KMS-11 (cell line): ENCODE measurements around the gene DISC1.

Experiments used
- H2AFZ ChIP-seq: fragments of 200-600 bp; sonication (generic); 2 replicates; pipeline ENCODE4 v1.6.1; 2016; ENCODE audit warnings: antibody characterized with exemption, mixed run types, low read depth
- H3K27ac ChIP-seq: fragments of 200-600 bp; sonication (generic); 2 replicates; pipeline ENCODE4 v1.6.1; 2016; ENCODE audit warnings: mild to moderate bottlenecking, mixed run types
- H3K27me3 ChIP-seq: fragments of 200-600 bp; sonication (generic); 2 replicates; pipeline ENCODE4 v1.6.1; 2017; ENCODE audit warnings: mild to moderate bottlenecking, low read depth, mixed run types, moderate library complexity; ENCODE audit not compliant: insufficient read depth
- H3K36me3 ChIP-seq: fragments of 200-600 bp; sonication (generic); 2 replicates; pipeline ENCODE4 v1.6.1; 2017; ENCODE audit warnings: mild to moderate bottlenecking, mixed run types; ENCODE audit not compliant: insufficient read depth
- H3K4me1 ChIP-seq: fragments of 200-600 bp; sonication (generic); 2 replicates; pipeline ENCODE4 v1.6.1; 2016; ENCODE audit warnings: mild to moderate bottlenecking, low read depth, mixed run types; ENCODE audit not compliant: poor library complexity, severe bottlenecking
- H3K4me2 ChIP-seq: fragments of 200-600 bp; sonication (generic); 2 replicates; pipeline ENCODE4 v1.7.0; 2016; ENCODE audit warnings: mild to moderate bottlenecking, mixed run types
- H3K4me3 ChIP-seq: fragments of 200-600 bp; sonication (generic); IDR thresholded peaks from 2 replicates; pipeline ENCODE4 v1.6.1; 2017; ENCODE audit warnings: low read depth, low read length, mixed read lengths; ENCODE audit not compliant: insufficient read depth
- H3K79me2 ChIP-seq: fragments of 200-600 bp; sonication (generic); 2 replicates; pipeline ENCODE4 v1.6.1; 2016; ENCODE audit warnings: low read depth, mixed run types; ENCODE audit not compliant: insufficient read depth
- H3K9ac ChIP-seq: fragments of 200-600 bp; sonication (generic); 2 replicates; pipeline ENCODE4 v1.6.1; 2016; ENCODE audit warnings: mild to moderate bottlenecking, mixed run types
- H4K20me1 ChIP-seq: fragments of 200-600 bp; sonication (generic); 2 replicates; pipeline ENCODE4 v1.6.1; 2016; ENCODE audit warnings: mild to moderate bottlenecking, mixed run types; ENCODE audit not compliant: insufficient read depth
- TF ChIP-seq, protein P1 (sequence below): fragments of 200-600 bp; sonication (generic); conservative IDR thresholded peaks from 2 replicates; pipeline ENCODE4 v1.6.1; 2017; ENCODE audit warnings: low read depth, mild to moderate bottlenecking, antibody characterized with exemption, low read length, moderate library complexity, mixed read lengths

Gene DISC1

DNA sequence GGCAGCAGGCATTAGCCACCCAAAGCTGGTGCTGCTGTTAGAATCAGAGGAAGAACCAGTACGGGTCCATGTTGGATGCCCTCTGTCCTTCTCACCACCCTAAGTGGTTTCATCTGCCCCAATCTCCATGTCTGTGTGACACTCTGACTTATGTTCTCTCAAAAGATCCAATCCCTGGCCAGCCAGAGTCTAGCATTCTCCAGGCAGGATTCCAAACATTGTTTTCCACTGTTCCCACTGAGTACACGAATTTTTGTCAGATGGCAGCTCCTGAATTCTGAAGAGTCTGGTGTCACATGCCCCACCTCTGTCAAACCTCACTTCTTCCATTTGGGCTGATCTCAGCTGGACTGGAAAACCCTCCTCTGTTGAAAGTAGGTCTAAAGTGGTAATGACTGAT is 166.0 kb downstream of the DISC1 start:
- H3K4me1 ChIP-seq, result no peaks in the 10 kb centered on the region
- no peaks in the 10 kb centered on the region for H3K36me3 ChIP-seq
- TF ChIP-seq, protein P1, sequence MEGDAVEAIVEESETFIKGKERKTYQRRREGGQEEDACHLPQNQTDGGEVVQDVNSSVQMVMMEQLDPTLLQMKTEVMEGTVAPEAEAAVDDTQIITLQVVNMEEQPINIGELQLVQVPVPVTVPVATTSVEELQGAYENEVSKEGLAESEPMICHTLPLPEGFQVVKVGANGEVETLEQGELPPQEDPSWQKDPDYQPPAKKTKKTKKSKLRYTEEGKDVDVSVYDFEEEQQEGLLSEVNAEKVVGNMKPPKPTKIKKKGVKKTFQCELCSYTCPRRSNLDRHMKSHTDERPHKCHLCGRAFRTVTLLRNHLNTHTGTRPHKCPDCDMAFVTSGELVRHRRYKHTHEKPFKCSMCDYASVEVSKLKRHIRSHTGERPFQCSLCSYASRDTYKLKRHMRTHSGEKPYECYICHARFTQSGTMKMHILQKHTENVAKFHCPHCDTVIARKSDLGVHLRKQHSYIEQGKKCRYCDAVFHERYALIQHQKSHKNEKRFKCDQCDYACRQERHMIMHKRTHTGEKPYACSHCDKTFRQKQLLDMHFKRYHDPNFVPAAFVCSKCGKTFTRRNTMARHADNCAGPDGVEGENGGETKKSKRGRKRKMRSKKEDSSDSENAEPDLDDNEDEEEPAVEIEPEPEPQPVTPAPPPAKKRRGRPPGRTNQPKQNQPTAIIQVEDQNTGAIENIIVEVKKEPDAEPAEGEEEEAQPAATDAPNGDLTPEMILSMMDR, result no peak
- no peak overlapping the region for H3K9ac ChIP-seq
- no peak overlapping the region for H3K4me2 ChIP-seq
- H3K79me2 ChIP-seq, result no peaks in the 10 kb centered on the region
- no peak overlapping the region for H2AFZ ChIP-seq
- H3K27ac ChIP-seq, result no peak overlapping the region
- no peaks in the 10 kb centered on the region for H4K20me1 ChIP-seq
- no peak overlapping the region for H3K4me3 ChIP-seq
- no peaks in the 10 kb centered on the region for H3K27me3 ChIP-seq

DNA sequence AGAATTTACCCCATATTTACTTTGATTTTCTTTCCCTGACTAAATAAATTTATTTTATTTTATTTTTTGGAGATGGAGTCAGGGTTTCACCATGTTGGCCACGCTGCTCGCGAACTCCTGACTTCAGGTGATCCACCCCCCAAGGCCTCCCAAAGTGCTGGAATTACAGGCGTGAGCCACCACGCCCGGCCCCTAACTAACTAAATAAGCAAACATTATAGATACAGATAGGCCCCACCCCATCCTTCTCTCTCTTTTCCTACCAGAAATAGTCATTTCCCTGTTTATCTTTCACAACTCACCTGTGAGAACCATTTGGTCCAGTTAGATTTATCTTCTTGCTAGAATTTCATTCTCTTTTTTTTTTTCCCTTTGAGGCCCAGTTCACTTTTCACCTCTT is 167.3 kb downstream of the DISC1 start:
- no peaks in the 10 kb centered on the region for H3K79me2 ChIP-seq
- no peak overlapping the region for H3K4me2 ChIP-seq
- no peak overlapping the region for H3K4me3 ChIP-seq
- no peaks in the 10 kb centered on the region for H3K4me1 ChIP-seq
- TF ChIP-seq, protein P1, result no peak
- no peak overlapping the region for H3K9ac ChIP-seq
- H3K36me3 ChIP-seq, result no peaks in the 10 kb centered on the region
- H3K27me3 ChIP-seq, result no peaks in the 10 kb centered on the region
- H4K20me1 ChIP-seq, result no peaks in the 10 kb centered on the region
- H3K27ac ChIP-seq, result no peak overlapping the region
- H2AFZ ChIP-seq, result no peak overlapping the region

DNA sequence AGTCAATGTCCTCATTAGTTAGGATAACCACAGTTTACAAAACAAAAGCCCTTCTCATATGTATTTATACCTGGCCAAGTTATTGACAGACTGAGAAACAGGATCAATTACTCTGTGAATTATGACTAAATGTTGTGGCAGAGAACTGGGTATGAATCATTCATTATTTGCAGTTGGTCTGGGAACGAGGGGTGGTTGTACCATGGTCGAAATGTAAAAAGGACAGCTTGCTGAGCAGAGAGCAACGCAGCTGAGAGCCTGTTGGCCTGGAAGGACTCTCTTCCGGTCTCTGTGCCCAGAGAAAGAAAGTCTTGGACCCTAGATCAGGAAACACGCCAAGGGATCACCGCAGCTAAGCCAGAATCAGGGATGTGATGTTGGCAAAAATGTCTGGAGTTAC is 169.6 kb downstream of the DISC1 start:
- no peaks in the 10 kb centered on the region for H3K79me2 ChIP-seq
- H3K4me2 ChIP-seq, result no peak overlapping the region
- no peaks in the 10 kb centered on the region for H4K20me1 ChIP-seq
- no peak overlapping the region for H2AFZ ChIP-seq
- H3K27ac ChIP-seq, result no peak overlapping the region
- H3K4me3 ChIP-seq, result no peak overlapping the region
- H3K27me3 ChIP-seq, result no peaks in the 10 kb centered on the region
- H3K9ac ChIP-seq, result no peak overlapping the region
- no peaks in the 10 kb centered on the region for H3K4me1 ChIP-seq
- TF ChIP-seq, protein P1, result no peak
- no peaks in the 10 kb centered on the region for H3K36me3 ChIP-seq

DNA sequence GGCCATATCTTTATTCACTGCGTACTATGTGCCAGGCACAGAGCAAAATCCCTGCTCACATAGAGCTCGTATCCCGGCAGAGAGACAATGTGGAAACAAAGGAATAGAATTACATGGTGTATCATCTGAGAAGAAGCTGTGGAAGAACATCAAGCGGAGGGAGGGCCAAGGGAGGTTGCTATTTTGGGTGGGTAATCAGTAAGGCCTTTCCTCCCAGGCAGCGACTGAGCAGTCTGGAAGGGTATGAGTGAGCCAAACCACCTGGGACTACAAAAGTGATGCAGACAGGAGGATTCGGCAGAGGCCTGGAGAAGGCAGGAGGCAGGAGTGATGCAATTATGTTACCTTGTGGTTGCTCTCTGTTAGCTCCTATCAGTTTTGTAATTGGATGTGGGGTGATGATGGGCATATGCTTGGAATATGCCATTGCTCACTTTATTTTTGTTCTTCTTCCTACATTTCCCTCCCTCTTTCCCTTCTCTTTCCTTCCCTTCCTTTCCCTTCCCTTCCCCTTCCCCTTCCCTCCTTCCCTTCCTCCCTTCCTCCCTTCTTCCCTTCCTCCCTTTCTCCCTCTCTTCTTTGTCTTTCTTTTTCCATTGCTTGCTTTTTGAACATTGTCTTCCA is 172.9 kb downstream of the DISC1 start:
- Histone ChIP-seq H3K36me3 (no peaks in the 10 kb centered on the region), H2AFZ (no peak overlapping the region)
- TF ChIP-seq, protein P1, result no peak

More for the DNA sequence above, 172.9 kb downstream of the DISC1 start:
- Histone ChIP-seq H3K79me2 (no peaks in the 10 kb centered on the region), H3K27me3 (no peaks in the 10 kb centered on the region), H3K27ac (no peak overlapping the region), H3K4me2 (no peak overlapping the region), H3K9ac (no peak overlapping the region), H3K4me3 (no peak overlapping the region), H3K4me1 (no peaks in the 10 kb centered on the region), H4K20me1 (no peaks in the 10 kb centered on the region)
